ENCODE data around the gene CYP24A1.

The CYP24A1 gene

GRCh38 chr20:54156522-54156921 is 17.3 kb downstream of the CYP24A1 start:
- no peak for DNase-seq (ENCODE audit: low read depth)
- TF ChIP-seq, protein P1, sequence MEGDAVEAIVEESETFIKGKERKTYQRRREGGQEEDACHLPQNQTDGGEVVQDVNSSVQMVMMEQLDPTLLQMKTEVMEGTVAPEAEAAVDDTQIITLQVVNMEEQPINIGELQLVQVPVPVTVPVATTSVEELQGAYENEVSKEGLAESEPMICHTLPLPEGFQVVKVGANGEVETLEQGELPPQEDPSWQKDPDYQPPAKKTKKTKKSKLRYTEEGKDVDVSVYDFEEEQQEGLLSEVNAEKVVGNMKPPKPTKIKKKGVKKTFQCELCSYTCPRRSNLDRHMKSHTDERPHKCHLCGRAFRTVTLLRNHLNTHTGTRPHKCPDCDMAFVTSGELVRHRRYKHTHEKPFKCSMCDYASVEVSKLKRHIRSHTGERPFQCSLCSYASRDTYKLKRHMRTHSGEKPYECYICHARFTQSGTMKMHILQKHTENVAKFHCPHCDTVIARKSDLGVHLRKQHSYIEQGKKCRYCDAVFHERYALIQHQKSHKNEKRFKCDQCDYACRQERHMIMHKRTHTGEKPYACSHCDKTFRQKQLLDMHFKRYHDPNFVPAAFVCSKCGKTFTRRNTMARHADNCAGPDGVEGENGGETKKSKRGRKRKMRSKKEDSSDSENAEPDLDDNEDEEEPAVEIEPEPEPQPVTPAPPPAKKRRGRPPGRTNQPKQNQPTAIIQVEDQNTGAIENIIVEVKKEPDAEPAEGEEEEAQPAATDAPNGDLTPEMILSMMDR (IDR thresholded peaks at IDR 0.05; ENCODE audit: insufficient read depth, low read depth, low read length, missing control alignments) = no peak
- H3K4me3 ChIP-seq (ENCODE audit: low read length) = no peak overlapping the region

DNA sequence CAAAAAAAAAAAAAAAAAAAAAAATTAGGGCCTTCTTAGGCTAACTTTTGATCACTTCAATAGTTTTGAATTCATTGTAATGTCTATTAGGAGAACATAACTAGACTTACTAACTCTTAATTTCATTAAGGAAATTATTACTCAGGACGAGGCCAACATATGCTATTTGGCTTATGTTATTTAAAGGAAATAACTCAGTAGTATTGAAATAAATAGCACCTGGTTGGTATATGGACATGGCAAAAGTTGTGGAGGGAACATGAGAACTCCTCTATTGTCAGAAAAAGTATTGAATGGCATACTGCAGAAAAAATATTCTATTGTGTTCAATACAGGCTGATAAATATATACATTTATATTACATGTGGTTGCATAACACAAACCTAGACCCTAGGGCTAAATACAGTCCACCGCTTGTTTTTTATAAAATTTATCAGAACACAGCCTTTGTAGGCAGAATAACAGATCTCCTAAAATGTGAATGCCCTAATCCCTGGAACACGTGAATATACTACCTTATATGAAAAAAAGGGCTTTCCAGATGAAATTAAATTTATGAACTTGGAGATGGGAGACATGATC is 18.0 kb downstream of the CYP24A1 start:
- no peak overlapping the region for H3K4me3 ChIP-seq (ENCODE audit: low read length)
- no peak for DNase-seq (ENCODE audit: low read depth)
- TF ChIP-seq, protein P1 (IDR thresholded peaks at IDR 0.05; ENCODE audit: insufficient read depth, low read depth, low read length, missing control alignments) = no peak

DNA sequence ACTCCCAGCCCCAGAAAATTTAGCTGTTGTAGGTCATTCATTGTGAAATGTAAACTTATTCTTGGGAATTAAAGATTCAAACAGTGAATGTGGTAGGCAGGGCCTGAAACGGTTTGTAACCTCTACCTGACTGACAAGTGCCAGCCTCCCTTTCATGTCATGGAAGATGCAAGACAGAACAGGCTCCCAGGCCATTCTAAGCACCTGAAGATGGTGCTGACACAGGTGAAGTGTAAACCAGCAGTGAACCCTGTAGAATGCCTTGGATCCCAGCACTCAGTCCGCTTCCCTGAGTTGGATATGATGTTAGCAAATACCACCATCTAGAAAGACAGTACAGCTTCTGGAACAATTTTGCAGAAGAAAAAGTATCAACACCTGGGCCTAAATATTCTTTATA is 19.3 kb downstream of the CYP24A1 start:
- no peak for DNase-seq (ENCODE audit: low read depth)
- no peak overlapping the region for H3K4me3 ChIP-seq (ENCODE audit: low read length)
- TF ChIP-seq, protein P1 (IDR thresholded peaks at IDR 0.05; ENCODE audit: insufficient read depth, low read depth, low read length, missing control alignments) = no peak

DNA sequence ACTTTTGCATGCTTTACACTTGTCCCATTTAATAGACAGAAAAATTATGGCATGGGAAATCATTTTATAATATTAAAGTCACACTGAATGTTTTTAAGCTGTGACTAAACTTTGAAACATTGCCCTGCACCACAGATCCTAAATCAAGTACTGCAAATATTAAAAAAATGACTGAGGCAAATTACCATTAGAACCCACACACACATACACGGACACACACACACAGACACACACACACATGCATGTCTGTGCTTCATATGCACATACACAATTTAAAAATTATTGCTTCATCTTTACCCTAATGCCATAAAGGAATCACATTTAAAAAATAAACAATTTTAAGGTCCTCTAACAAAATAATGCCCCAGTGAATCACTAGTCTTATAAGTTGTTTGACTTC is 19.9 kb downstream of the CYP24A1 start:
- no peak for DNase-seq (ENCODE audit: low read depth)
- TF ChIP-seq, protein P1 (IDR thresholded peaks at IDR 0.05; ENCODE audit: insufficient read depth, low read depth, low read length, missing control alignments) = no peak
- H3K4me3 ChIP-seq (ENCODE audit: low read length) = no peak overlapping the region

DNA sequence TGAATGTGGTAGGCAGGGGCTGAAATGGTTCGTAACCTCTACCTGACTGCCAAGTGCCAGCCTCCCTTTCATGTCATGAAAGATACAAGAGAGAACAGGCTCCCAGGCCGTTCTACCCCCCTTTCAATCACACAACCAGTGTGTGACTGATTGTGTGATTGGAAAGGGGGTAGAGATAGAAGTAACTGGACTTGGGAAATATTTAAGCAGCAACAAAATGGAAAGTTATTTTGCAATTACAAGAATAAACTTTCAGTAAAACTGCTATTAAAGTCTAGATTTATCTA is 20.8 kb downstream of the CYP24A1 start:
- DNase-seq (ENCODE audit: low read depth) = no peak
- no peak overlapping the region for H3K4me3 ChIP-seq (ENCODE audit: low read length)
- TF ChIP-seq, protein P1 (IDR thresholded peaks at IDR 0.05; ENCODE audit: insufficient read depth, low read depth, low read length, missing control alignments) = no peak

- H3K4me3 ChIP-seq (ENCODE audit: low read length) = no peak overlapping the region
- peak; percentile 75 for DNase-seq (ENCODE audit: low read depth)
- TF ChIP-seq, protein P1 (IDR thresholded peaks at IDR 0.05; ENCODE audit: insufficient read depth, low read depth, low read length, missing control alignments) = no peak
Observed at GRCh38 chr20:54152227-54153040, 21.4 kb downstream of the CYP24A1 start.

Data from epithelial cell of esophagus (primary cell).